IPS DF 4.7 (cell line): ENCODE measurements around the gene ADH1C.

ENCODE experiments used
- DNase-seq: peaks from one replicate; pipeline ENCODE4 v3.0.0-alpha.2; 2013; ENCODE audit warnings: low spot score; ENCODE audit errors: extremely low read depth

Gene ADH1C

GRCh38 chr4:99305638-99306400, 46.7 kb downstream of the ADH1C start:
- DNase-seq, result no peak

- no peak for DNase-seq
Observed at GRCh38 chr4:99301376-99302164, 51.0 kb downstream of the ADH1C start.

- no peak for DNase-seq
Observed at GRCh38 chr4:99300934-99301333, 51.6 kb downstream of the ADH1C start.

GRCh38 chr4:99293357-99293756, 59.2 kb downstream of the ADH1C start:
- no peak for DNase-seq

GRCh38 chr4:99290848-99291786, 61.4 kb downstream of the ADH1C start, which contains the start of gene ADH1A:
TSS of gene ADH1A (minus strand) at chr4:99290985. CDS start at chr4:99290914, 71 bp downstream.
- no peak for DNase-seq
